Muscle of leg (tissue), 11 donors: Measurements from ENCODE around the gene TMPRSS11D. TPM values are rescaled to one million over a fixed set of nuclear protein-coding genes. Genes with fewer than 3 reads are reported as not detected.

Source experiments
- DNase-seq: peaks from one replicate; pipeline ENCODE4 v3.0.0; 2013
- H3K27ac ChIP-seq: one replicate; pipeline ENCODE4 v1.5.1; 2013; ENCODE audit warnings: mild to moderate bottlenecking, low read length, control low read depth
- H3K27me3 ChIP-seq: one replicate; pipeline ENCODE4 v1.6.1; 2013; ENCODE audit warnings: low read length; ENCODE audit not compliant: control insufficient read depth, insufficient read depth
- H3K36me3 ChIP-seq: one replicate; pipeline ENCODE4 v1.6.1; 2013; ENCODE audit warnings: low read length; ENCODE audit not compliant: control insufficient read depth, insufficient read depth
- H3K4me1 ChIP-seq: one replicate; pipeline ENCODE4 v1.6.1; 2013; ENCODE audit warnings: low read length; ENCODE audit not compliant: control insufficient read depth, insufficient read depth
- H3K4me3 ChIP-seq: one replicate; pipeline ENCODE4 v1.5.1; 2013; ENCODE audit warnings: low read length, control low read depth
- H3K9me3 ChIP-seq: replicated peaks from 2 replicates; pipeline ENCODE4 v1.6.1; 2013; ENCODE audit warnings: low read depth, low read length; ENCODE audit not compliant: control insufficient read depth
- WGBS: methylation state at CpG from one replicate; pipeline ENCODE4 v1.1.5; 2013; ENCODE audit warnings: missing lambda C conversion rate; ENCODE audit not compliant: insufficient coverage; 5-methylcytosine and 5-hydroxymethylcytosine counted together
- polyA plus RNA-seq, 8 donors: library from polyadenylated mRNA; unstranded; fragments of 120-200 nt; gene quantifications; one replicate each; pipeline versions ENCODE4 v1.2.1 to v1.2.3, GENCODE V29; 2013; ENCODE audit warnings: inconsistent platforms in 1 of 8, low replicate concordance in 1 of 8; ENCODE audit not compliant: insufficient read length in 8 of 8, insufficient read depth in 1 of 8
- total RNA-seq: library from RNA; stranded (reverse); fragments of 120-200 nt; gene quantifications from one replicate; pipeline ENCODE4 v1.2.4, GENCODE V29; 2013

Gene TMPRSS11D
- total and polyA plus RNA-seq, 9 donors = 0.08 to 0.41 (median 0.22) TPM; not detected in 5

DNA sequence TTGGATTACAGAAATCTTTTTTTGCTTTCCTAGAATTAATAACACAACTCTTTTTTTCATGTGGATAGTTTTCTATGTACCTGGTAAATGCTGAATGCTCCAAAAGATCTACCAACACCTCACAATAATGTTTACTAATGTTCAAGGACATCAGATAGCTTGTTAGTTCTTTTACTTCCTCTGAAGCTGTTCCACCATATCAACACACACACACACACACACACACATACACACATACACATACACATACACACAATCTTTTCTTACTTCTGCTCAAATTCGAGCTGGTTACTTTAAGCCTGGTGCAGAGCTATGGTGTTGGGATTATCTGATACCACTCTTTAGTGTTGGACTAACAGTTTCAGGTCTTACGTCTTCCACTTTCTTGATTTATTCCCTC lies 28.3 kb upstream of the TMPRSS11D start:
- Histone ChIP-seq H3K9me3 (no peaks in the 10 kb centered on the region), H3K36me3 (no peaks in the 10 kb centered on the region), H3K27ac (no peak overlapping the region), H3K4me3 (no peak overlapping the region), H3K4me1 (no peaks in the 10 kb centered on the region), H3K27me3 (no peaks in the 10 kb centered on the region)
- no CpG with 5 or more reads among the region's 2 CpGs for WGBS
- DNase-seq = no peak

DNA sequence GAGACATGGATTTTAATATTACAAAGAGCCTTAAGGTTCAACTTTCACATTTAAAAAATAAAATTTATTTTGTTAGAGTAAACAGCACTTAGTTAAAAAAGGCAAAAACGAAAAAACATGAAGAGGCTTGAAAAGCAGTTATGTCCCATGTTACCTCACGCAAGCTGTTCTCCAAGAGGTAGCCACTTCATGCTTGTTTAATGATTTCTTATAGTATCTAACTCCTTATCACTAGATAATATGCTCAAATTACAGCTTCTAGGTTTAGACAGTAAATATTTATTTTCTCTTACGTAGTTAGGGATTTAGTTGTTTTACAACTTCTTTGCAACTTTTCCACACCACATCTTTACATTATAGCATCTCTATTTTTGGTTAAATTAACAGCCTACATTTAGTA lies 27.8 kb upstream of the TMPRSS11D start:
- Histone ChIP-seq H3K27me3 (no peaks in the 10 kb centered on the region), H3K27ac (no peak overlapping the region), H3K36me3 (no peaks in the 10 kb centered on the region), H3K4me1 (no peaks in the 10 kb centered on the region), H3K9me3 (no peaks in the 10 kb centered on the region), H3K4me3 (no peak overlapping the region)
- WGBS = no CpG with 5 or more reads among the region's 3 CpGs
- no peak for DNase-seq

DNA sequence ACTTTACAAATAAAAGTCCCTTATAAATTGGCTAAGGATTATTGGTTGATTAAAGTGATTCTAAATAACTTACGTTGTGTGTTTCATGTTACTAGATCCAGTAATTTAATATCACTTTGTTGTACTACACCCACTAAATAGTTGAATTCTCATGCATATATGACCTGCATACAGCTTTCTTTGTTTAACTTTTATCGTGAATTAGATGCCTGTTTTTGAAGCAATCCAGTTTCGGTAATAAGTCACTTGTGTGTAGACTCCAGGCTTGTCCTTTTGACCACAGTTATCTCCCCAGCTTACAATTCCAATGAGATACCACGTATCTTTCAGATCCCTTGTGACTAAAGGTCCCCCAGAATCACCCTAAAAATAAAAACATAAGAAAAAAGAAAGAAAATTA lies 27.3 kb upstream of the TMPRSS11D start:
- no CpG with 5 or more reads among the region's 4 CpGs for WGBS
- Histone ChIP-seq H3K4me3 (no peak overlapping the region), H3K27me3 (no peaks in the 10 kb centered on the region), H3K9me3 (no peaks in the 10 kb centered on the region), H3K27ac (no peak overlapping the region), H3K4me1 (no peaks in the 10 kb centered on the region), H3K36me3 (no peaks in the 10 kb centered on the region)
- no peak for DNase-seq

DNA sequence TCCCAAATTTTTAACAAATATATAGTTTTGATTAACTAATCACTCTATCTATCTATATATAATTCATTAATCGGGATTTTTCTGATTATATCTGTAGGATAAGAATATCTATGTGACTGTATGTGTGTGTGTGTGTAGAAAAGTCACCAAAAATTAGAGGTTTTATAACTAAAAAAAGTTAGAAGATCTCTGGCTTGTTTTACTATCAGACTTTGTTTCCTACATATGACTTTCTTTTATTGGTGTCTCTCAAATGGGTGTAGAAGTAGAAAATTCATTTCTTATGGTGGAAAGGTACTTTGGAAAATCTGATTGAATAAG lies 26.7 kb upstream of the TMPRSS11D start:
- Histone ChIP-seq H3K27ac (no peak overlapping the region), H3K9me3 (no peaks in the 10 kb centered on the region), H3K36me3 (no peaks in the 10 kb centered on the region), H3K4me1 (no peaks in the 10 kb centered on the region), H3K27me3 (no peaks in the 10 kb centered on the region), H3K4me3 (no peak overlapping the region)
- DNase-seq = no peak
- WGBS = no CpG with 5 or more reads among the region's 1 CpG

DNA sequence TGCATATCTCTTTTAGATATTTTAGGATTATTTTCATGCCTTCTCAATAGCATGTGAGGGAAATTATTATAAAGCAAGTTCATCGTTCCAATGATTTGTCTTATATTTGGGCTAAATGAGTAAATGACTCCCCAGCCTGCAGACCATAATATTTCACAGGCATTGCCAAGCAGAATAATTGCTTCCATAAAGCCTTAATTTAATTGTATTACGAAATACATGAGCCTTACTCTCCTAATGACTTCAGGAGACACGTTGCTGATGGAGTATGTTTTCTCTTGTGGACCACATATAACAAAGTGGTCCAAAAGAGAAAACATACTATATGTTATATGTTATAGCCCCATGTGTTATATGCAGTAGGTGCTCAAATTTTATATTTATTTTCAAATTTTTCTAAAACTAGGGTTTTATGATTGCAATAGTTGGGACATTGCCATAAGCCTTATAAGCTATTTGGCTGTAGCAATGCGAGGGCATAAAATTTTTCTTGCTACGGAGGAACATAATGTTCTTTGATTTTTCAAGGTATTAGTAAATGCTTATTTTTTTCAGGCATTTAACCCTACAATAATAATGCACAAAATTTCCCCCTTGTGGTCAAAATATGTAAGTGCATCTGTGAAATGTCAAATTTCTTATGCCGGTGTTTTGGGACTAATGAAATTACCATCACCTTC lies 26.2 kb upstream of the TMPRSS11D start:
- Histone ChIP-seq H3K4me3 (no peak overlapping the region), H3K36me3 (no peaks in the 10 kb centered on the region), H3K9me3 (no peaks in the 10 kb centered on the region), H3K4me1 (no peaks in the 10 kb centered on the region), H3K27ac (no peak overlapping the region), H3K27me3 (no peaks in the 10 kb centered on the region)
- DNase-seq = no peak
- WGBS = no CpG with 5 or more reads among the region's 6 CpGs

DNA sequence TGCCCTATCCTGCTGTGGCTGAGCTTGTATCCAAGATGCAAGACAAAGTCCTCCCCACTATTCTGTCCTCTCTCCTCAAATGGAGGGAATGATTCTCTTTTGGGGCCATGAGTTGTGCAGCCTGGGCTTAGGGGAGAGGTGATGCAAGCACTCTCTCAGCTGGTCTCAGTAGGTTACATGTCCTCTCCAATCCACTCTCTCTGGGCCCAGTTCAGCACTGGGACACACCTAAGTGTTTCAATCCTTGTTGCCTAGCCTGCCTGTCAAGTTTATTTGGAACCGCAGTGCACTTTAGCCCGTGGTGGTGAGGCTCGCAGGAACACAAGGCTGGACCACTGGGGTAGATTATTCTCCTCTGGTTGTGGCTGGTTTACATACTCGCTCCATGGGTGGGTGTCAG lies 23.8 kb upstream of the TMPRSS11D start:
- H3K4me1 ChIP-seq = no peaks in the 10 kb centered on the region
- WGBS = 80% methylated on average over 1 of the region's 4 CpGs
- H3K4me3 ChIP-seq = no peak overlapping the region
- no peak for DNase-seq
- no peaks in the 10 kb centered on the region for H3K36me3 ChIP-seq
- no peaks in the 10 kb centered on the region for H3K27me3 ChIP-seq
- no peaks in the 10 kb centered on the region for H3K9me3 ChIP-seq
- no peak overlapping the region for H3K27ac ChIP-seq

DNA sequence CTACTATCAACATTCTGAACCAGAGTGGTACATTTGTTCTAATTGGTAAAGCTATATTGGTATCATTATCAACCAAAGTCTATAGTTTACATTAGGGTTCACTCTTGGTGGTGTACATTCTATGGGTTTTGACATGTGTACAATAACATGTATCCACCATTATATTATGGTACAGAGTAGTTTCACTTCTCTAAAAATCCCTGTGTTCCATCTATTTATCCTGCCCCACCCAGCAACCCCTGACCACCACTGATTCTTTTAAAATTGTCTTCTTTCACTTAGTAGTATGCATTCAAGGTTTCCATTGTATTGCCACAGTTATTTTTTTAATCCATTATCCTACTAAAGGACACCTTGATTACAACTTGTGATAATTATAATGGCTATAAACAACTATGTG lies 15.3 kb upstream of the TMPRSS11D start:
- Histone ChIP-seq H3K27me3 (no peaks in the 10 kb centered on the region), H3K9me3 (no peaks in the 10 kb centered on the region), H3K36me3 (no peaks in the 10 kb centered on the region), H3K4me3 (no peak overlapping the region), H3K27ac (no peak overlapping the region), H3K4me1 (no peaks in the 10 kb centered on the region)
- DNase-seq = no peak

DNA sequence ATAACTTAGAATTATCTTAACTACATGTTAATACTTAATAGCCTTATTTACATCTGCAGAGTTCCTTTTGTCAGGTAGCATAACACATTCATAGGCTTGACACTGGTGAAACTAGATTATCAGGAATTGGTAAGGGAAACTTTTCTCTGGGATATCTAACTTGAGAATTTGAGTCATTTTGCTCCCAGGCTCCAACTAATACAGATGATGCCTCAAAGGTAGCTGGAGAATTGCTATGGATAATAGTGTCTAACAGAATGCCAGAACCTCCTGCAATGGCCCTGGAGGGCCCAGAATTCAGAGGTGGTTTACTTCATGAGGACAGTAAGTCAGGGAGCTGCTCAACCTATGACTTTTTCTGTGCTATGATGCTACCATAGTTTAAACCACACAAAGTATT lies 13.9 kb upstream of the TMPRSS11D start:
- H3K27ac ChIP-seq = no peak overlapping the region

DNA sequence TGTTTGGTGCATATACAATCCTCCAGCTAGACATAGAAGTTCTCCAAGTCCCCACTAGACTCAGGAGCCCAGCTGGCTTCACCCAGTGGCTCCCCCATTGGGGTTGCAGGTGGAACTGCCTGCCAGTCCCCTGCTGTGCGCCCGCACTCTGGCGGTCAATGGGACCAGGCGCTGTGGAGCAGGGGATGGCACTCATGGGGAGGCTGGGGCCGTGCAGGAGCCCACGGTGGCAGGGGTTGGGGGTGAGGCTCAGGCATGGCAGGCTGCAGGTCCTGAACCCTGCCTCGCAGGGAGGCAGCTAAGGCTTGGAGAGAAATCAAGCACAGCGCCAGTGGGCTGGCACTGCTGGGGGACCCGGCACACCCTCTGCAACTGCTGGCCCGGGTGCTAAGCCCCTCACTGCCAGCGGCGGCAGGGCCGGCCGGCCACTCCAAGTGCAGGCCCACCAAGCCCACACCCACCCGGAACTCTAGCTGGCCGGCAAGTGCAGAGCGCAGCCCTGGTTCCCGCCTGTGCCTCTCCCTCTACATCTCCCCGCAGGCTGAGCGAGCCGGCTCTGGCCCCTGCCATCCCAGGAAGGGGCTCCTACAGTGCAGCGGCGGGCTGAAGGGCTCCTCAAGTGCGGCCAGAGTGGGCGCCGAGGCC lies 12.7 kb upstream of the TMPRSS11D start:
- Histone ChIP-seq H3K36me3 (no peaks in the 10 kb centered on the region), H3K27me3 (no peaks in the 10 kb centered on the region), H3K9me3 (no peaks in the 10 kb centered on the region), H3K4me3 (no peak overlapping the region), H3K27ac (no peak overlapping the region), H3K4me1 (no peaks in the 10 kb centered on the region)
- no peak for DNase-seq
- 94% methylated on average over 23 of the region's 26 CpGs for WGBS

More for the DNA sequence above, 13.9 kb upstream of the TMPRSS11D start:
- H3K4me1 ChIP-seq = no peaks in the 10 kb centered on the region
- no peaks in the 10 kb centered on the region for H3K36me3 ChIP-seq
- no peaks in the 10 kb centered on the region for H3K9me3 ChIP-seq
- no peak overlapping the region for H3K4me3 ChIP-seq
- DNase-seq = no peak
- no peaks in the 10 kb centered on the region for H3K27me3 ChIP-seq

DNA sequence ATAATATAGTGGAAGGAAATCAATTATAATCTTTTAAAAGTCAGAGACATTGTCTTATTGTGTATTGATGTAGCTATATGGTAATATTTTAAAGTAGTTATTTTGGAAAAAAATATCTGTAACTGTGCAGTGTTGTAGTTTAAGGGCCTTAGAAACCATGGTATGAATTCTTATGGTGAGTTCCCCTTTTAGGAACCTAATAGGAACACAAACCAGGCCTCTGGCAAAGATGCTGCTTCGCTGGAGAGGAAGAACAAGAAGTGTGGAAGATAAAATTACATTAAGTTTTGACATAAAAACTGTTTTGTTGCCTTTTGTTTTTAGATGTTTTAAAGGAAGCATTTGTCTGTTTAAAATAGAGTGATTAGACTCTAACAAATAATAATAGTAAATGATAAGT lies 10.9 kb upstream of the TMPRSS11D start:
- no peak for DNase-seq
- Histone ChIP-seq H3K36me3 (no peaks in the 10 kb centered on the region), H3K4me1 (no peaks in the 10 kb centered on the region), H3K4me3 (no peak overlapping the region), H3K27me3 (no peaks in the 10 kb centered on the region), H3K27ac (no peak overlapping the region), H3K9me3 (no peaks in the 10 kb centered on the region)
- no CpG with 5 or more reads among the region's 1 CpG for whole genome bisulfite sequencing

DNA sequence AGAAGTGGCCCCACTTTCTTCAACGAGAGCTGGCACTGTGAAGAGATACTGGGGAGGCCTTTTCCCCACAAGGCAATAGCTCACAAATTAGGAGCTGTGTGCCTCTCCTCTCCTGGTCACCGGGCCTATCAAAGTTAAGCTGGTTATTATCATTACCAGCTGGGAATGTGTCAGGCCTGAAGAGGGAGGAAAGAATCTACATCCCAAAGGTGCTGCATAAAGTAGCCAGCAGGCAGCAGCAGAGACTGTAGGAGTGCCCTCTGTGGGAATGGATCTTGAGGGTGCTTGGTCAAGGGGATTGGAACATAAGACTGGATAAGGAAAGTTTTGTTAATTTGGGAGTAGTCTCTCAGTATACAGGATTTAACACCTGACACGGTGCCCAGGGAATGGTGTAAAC lies 9.1 kb upstream of the TMPRSS11D start:
- 79% methylated on average over 1 of the region's 3 CpGs for WGBS
- DNase-seq = no peak

More for the DNA sequence above, 9.1 kb upstream of the TMPRSS11D start:
- Histone ChIP-seq H3K27me3 (no peaks in the 10 kb centered on the region), H3K36me3 (no peaks in the 10 kb centered on the region), H3K27ac (no peak overlapping the region), H3K4me3 (no peak overlapping the region), H3K4me1 (no peaks in the 10 kb centered on the region), H3K9me3 (no peaks in the 10 kb centered on the region)
